ENCODE data around the gene RAB18. TPM values are rescaled to one million over a fixed set of nuclear protein-coding genes. Genes with fewer than 3 reads are reported as not detected.

Gene RAB18
- total and polyA plus RNA-seq, 8 donors = 7.5 to 57.7 (median 42.1) TPM

- no peaks in the 10 kb centered on the region for H3K27me3 ChIP-seq
- no peaks in the 10 kb centered on the region for H3K4me1 ChIP-seq
- no peaks in the 10 kb centered on the region for H3K36me3 ChIP-seq
- DNase-seq (no peak), FAIRE-seq (no peak), ATAC-seq (no peak)
- 65 to 69% methylated on average over 4 of the region's 4 CpGs for WGBS, 2 donors
- H3K4me3 ChIP-seq = no peak overlapping the region
- H3K9me3 ChIP-seq = no peaks in the 10 kb centered on the region
- H3K27ac ChIP-seq = no peak overlapping the region
- intact Hi-C loops (cut with DNase I) = no loop called here
- TF ChIP-seq CTCF (IDR thresholded peaks at IDR 0.05) = no peak
Measured at GRCh38 chr10:27581225-27581624, 77.1 kb downstream of the RAB18 start.

- intact Hi-C loops (cut with DNase I) = no loop called here
- DNase-seq (no peak), ATAC-seq (no peak), FAIRE-seq (no peak)
- no peak overlapping the region for H3K27ac ChIP-seq
- H3K4me3 ChIP-seq = no peak overlapping the region
- no peaks in the 10 kb centered on the region for H3K9me3 ChIP-seq
- H3K4me1 ChIP-seq = no peaks in the 10 kb centered on the region
- TF ChIP-seq CTCF (IDR thresholded peaks at IDR 0.05) = no peak
- H3K36me3 ChIP-seq = no peaks in the 10 kb centered on the region
- H3K27me3 ChIP-seq = no peaks in the 10 kb centered on the region
- 69 to 81% methylated on average over 2 of the region's 2 CpGs for WGBS, 2 donors
Measured at GRCh38 chr10:27584302-27584701, 80.2 kb downstream of the RAB18 start.

Other genes starting within 250 kb of the RAB18 start
- 1 to 10 TPM in 1 of 6 donors, under 1 TPM in 5; 0.05 to 3.9 (median 0.19) TPM for gene MKX, start 241.5 kb downstream of the RAB18 start, total RNA-seq
- gene MKX, start 241.5 kb downstream of the RAB18 start, polyA plus RNA-seq = under 1 TPM; 0.14 to 0.15 TPM